ENCODE results near the gene FAM81A.

DNA sequence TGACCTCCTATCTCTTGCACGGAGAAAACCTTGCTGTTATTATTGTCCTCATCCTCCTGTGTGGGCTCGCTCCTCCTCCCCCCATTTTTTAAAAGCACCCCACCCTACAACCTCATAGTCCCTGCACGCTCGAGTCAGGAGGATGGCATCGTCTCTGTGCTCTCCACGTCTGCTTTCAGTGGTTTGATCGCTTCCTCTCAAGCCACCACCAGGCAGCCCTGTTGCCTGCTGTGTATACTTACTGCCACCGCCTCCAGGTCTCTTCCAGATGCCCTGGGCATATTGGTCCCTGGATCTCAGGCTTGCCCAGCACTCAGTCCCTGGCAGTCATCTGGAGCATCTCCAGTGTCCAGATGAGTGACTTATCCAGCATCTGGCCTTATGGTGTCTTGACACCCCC lies 131.5 kb downstream of the FAM81A start:
- TF ChIP-seq, protein P1, sequence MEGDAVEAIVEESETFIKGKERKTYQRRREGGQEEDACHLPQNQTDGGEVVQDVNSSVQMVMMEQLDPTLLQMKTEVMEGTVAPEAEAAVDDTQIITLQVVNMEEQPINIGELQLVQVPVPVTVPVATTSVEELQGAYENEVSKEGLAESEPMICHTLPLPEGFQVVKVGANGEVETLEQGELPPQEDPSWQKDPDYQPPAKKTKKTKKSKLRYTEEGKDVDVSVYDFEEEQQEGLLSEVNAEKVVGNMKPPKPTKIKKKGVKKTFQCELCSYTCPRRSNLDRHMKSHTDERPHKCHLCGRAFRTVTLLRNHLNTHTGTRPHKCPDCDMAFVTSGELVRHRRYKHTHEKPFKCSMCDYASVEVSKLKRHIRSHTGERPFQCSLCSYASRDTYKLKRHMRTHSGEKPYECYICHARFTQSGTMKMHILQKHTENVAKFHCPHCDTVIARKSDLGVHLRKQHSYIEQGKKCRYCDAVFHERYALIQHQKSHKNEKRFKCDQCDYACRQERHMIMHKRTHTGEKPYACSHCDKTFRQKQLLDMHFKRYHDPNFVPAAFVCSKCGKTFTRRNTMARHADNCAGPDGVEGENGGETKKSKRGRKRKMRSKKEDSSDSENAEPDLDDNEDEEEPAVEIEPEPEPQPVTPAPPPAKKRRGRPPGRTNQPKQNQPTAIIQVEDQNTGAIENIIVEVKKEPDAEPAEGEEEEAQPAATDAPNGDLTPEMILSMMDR (IDR thresholded peaks at IDR 0.05; ENCODE audit: insufficient read depth, low read length): no peak
- TF ChIP-seq POLR2AphosphoS5 (IDR thresholded peaks at IDR 0.05; ENCODE audit: low read depth) (no peak), GABPA (IDR thresholded peaks at IDR 0.05; ENCODE audit: low read depth) (no peak)
- TF ChIP-seq, protein P2, sequence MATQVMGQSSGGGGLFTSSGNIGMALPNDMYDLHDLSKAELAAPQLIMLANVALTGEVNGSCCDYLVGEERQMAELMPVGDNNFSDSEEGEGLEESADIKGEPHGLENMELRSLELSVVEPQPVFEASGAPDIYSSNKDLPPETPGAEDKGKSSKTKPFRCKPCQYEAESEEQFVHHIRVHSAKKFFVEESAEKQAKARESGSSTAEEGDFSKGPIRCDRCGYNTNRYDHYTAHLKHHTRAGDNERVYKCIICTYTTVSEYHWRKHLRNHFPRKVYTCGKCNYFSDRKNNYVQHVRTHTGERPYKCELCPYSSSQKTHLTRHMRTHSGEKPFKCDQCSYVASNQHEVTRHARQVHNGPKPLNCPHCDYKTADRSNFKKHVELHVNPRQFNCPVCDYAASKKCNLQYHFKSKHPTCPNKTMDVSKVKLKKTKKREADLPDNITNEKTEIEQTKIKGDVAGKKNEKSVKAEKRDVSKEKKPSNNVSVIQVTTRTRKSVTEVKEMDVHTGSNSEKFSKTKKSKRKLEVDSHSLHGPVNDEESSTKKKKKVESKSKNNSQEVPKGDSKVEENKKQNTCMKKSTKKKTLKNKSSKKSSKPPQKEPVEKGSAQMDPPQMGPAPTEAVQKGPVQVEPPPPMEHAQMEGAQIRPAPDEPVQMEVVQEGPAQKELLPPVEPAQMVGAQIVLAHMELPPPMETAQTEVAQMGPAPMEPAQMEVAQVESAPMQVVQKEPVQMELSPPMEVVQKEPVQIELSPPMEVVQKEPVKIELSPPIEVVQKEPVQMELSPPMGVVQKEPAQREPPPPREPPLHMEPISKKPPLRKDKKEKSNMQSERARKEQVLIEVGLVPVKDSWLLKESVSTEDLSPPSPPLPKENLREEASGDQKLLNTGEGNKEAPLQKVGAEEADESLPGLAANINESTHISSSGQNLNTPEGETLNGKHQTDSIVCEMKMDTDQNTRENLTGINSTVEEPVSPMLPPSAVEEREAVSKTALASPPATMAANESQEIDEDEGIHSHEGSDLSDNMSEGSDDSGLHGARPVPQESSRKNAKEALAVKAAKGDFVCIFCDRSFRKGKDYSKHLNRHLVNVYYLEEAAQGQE (IDR thresholded peaks at IDR 0.05; ENCODE audit: insufficient replicate concordance, low read depth): no peak

All from HL-60 (cell line).